GM21576 (cell line): ENCODE measurements around the gene TMEM209.
"Not testable (repeated sequence)": the region's sequence is repeated elsewhere in the genome, so short reads cannot be mapped to it uniquely, and the experiment has no call there.

Experiments
- ATAC-seq: cut with Tn5 transposase; IDR thresholded peaks from one replicate; pipeline ENCODE4 v1.9.1; 2021; ENCODE audit warnings: mild to moderate bottlenecking, moderate library complexity; ENCODE audit not compliant: unreplicated experiment

TMEM209 gene

GRCh38 chr7:130131191-130131834 is 73.9 kb downstream of the TMEM209 start:
- ATAC-seq, result no peak

DNA sequence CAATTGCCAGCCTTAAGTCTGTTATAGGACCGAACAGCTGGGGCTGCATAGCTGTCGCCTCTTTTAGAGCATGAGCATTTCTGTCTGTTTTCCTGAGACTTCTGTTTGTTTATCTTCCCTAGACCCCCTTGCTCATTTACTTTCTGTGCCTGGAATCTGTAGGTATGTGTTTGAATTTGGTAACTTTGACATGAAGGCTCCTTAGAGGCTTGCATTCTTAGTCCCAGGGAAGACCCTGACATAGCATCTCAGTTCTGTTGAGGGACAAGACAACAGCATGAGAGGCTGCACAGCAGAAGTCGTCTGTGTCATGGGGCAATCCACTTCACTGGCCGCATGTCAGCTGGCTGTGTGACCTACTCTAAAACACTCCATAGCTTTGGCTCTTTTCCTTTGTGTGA is 76.2 kb downstream of the TMEM209 start:
- no peak for ATAC-seq

DNA sequence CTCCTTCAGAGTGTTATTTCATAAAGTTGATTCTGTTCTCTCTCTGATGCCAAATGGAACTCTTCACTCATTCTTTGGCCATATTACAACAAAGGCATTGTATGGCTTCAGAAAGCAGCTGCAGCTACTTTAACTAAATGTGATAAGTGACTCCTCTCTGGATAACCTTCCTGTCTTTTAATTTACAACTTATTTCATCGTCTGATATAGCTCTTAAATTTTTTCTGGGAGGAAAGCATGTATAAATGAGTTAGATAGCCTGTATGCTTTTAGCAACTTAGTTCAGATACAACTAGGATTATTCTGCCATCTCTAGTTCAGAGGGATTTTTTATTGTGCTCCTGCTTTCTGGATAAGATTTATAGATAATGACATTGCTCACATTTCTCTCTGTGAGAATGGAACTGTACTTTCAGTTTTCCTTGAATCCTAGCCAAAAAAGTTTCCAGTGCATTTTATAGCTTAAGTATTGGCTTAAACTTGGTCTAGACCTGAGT is 77.3 kb downstream of the TMEM209 start:
- ATAC-seq, result no peak

- ATAC-seq, result no peak
Measured at GRCh38 chr7:130127404-130127803, 77.8 kb downstream of the TMEM209 start.

DNA sequence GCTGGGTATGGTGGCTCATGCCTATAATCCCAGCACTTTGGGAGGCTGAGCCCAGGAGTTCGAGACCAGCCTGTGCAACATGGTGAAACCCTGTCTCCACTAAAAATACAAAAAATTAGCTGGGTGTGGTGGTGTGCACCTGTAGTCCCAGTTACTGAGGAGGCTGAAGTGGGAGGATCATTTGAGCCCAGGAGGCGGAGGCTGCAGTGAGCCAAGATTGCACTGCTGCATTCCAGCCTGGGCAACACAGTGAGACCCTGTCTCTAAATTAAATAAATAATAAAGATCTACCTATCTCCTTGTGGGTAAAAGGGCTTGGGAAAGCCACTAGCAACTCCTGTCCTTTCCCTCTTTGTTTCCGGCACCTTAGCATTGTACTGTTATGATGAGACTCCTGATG is 78.4 kb downstream of the TMEM209 start:
- not testable (repeated sequence) for ATAC-seq

DNA sequence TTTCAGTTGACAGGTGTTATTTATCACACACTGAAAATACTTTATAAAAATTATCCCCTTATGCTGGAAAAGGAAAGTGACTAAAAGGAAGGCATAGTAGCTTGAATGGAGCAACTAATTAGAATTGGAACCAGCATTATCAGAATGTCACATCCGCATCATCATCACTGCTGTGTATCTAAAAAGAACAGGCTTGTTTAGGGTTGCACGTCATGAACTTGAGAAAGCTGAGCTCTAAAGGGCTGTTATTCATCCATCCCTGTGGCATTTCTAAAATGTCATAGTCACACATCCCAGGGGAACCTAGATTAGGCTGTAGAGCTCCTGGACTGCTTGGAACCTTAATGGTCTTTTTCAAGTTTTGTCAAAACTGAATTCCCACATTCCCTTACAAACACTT is 80.5 kb downstream of the TMEM209 start:
- no peak for ATAC-seq

- ATAC-seq, result no peak
Measured at GRCh38 chr7:130123501-130123900, 81.7 kb downstream of the TMEM209 start.

GRCh38 chr7:130118801-130119200 is 86.4 kb downstream of the TMEM209 start:
- ATAC-seq, result no peak

GRCh38 chr7:130118294-130118693 is 86.9 kb downstream of the TMEM209 start:
- no peak for ATAC-seq

GRCh38 chr7:130114776-130115175 is 90.4 kb downstream of the TMEM209 start:
- no peak for ATAC-seq
